ENCODE data around the gene MYH11.
"Not testable (repeated sequence)": the region's sequence is repeated elsewhere in the genome, so short reads cannot be mapped to it uniquely, and the experiment has no call there.

MYH11 gene

GRCh38 chr16:15703029-15703736, 153.6 kb downstream of the MYH11 start:
- no peak for DNase-seq

GRCh38 chr16:15701975-15702970, 154.6 kb downstream of the MYH11 start:
- DNase-seq = no peak

- no peak for DNase-seq
Measured at GRCh38 chr16:15701367-15701766, 155.5 kb downstream of the MYH11 start.

GRCh38 chr16:15699819-15700218, 157.0 kb downstream of the MYH11 start:
- DNase-seq = no peak

GRCh38 chr16:15694499-15694898, 162.3 kb downstream of the MYH11 start:
- no peak for DNase-seq

- not testable (repeated sequence) for DNase-seq
Measured at GRCh38 chr16:15692508-15692907, 164.3 kb downstream of the MYH11 start.

- no peak for DNase-seq
Measured at GRCh38 chr16:15691046-15691445, 165.8 kb downstream of the MYH11 start.

- DNase-seq = no peak
Measured at GRCh38 chr16:15690296-15690695, 166.5 kb downstream of the MYH11 start.

- DNase-seq = no peak
Measured at GRCh38 chr16:15689290-15689689, 167.5 kb downstream of the MYH11 start.

- DNase-seq = no peak
Measured at GRCh38 chr16:15686287-15686686, 170.5 kb downstream of the MYH11 start.

GRCh38 chr16:15682105-15682570, 174.7 kb downstream of the MYH11 start:
- peak; percentile 38 to 42 for DNase-seq

- DNase-seq = no peak
Measured at GRCh38 chr16:15677447-15677846, 179.4 kb downstream of the MYH11 start.

- no peak for DNase-seq
Measured at GRCh38 chr16:15676506-15676905, 180.3 kb downstream of the MYH11 start.

- no peak for DNase-seq
Measured at GRCh38 chr16:15674571-15674970, 182.3 kb downstream of the MYH11 start.

GRCh38 chr16:15672514-15673167, 184.2 kb downstream of the MYH11 start:
- DNase-seq = peak; percentile 49 to 54

- not testable (repeated sequence) for DNase-seq
Measured at GRCh38 chr16:15672127-15672513, 184.7 kb downstream of the MYH11 start.

- no peak for DNase-seq
Measured at GRCh38 chr16:15671530-15672117, 185.2 kb downstream of the MYH11 start.

GRCh38 chr16:15667091-15667742, 189.6 kb downstream of the MYH11 start:
- no peak for DNase-seq

- no peak for DNase-seq
Measured at GRCh38 chr16:15665107-15665506, 191.7 kb downstream of the MYH11 start.

- no peak for DNase-seq
Measured at GRCh38 chr16:15660203-15660601, 196.6 kb downstream of the MYH11 start.

GRCh38 chr16:15658556-15658955, 198.3 kb downstream of the MYH11 start:
- DNase-seq = no peak

- no peak for DNase-seq
Measured at GRCh38 chr16:15658149-15658548, 198.7 kb downstream of the MYH11 start.

All from activated CD4-positive, alpha-beta T cell treated with anti-CD3 and anti-CD28 coated beads, Interleukin-2, amount 50 U/mL, for 4 hours (primary cell).